Measurements from ENCODE around the gene WDR38.
A peak's percentile ranks its signal among the peaks of the same experiment; 100 is the strongest.

The WDR38 gene

GRCh38 chr9:124858330-124859046 lies 5.2 kb downstream of the WDR38 start:
- Histone ChIP-seq H3K27ac (ENCODE audit: insufficient read depth, low read depth, low read length, poor library complexity, severe bottlenecking) (no peak overlapping the region), H3K4me3 (ENCODE audit: insufficient read depth, low read depth, low read length) (no peak overlapping the region), H3K9me3 (ENCODE audit: control insufficient read depth, low read length) (no peaks in the 10 kb centered on the region), H3K36me3 (ENCODE audit: control insufficient read depth, insufficient read depth, low read length) (peaks cover 33% of the 10 kb centered on the region), H3K27me3 (ENCODE audit: control insufficient read depth, insufficient read depth, low read length, poor library complexity, severe bottlenecking) (no peaks in the 10 kb centered on the region), H3K4me1 (ENCODE audit: control insufficient read depth, insufficient read depth, low read length) (peaks cover 14% of the 10 kb centered on the region)
- 92 to 96% methylated on average over 9 of the region's 9 CpGs for WGBS, 2 experiments

GRCh38 chr9:124859803-124860581 lies 6.7 kb downstream of the WDR38 start:
- Histone ChIP-seq H3K4me3 (ENCODE audit: insufficient read depth, low read depth, low read length) (peak overlapping the region; percentile 100), H3K27ac (ENCODE audit: insufficient read depth, low read depth, low read length, poor library complexity, severe bottlenecking) (no peak overlapping the region), H3K36me3 (ENCODE audit: control insufficient read depth, insufficient read depth, low read length) (peaks cover 33% of the 10 kb centered on the region), H3K4me1 (ENCODE audit: control insufficient read depth, insufficient read depth, low read length) (peaks cover 14% of the 10 kb centered on the region), H3K27me3 (ENCODE audit: control insufficient read depth, insufficient read depth, low read length, poor library complexity, severe bottlenecking) (no peaks in the 10 kb centered on the region), H3K9me3 (ENCODE audit: control insufficient read depth, low read length) (no peaks in the 10 kb centered on the region)
- 88 to 93% methylated on average over 10 of the region's 10 CpGs for WGBS, 2 experiments

- peaks cover 14% of the 10 kb centered on the region for H3K4me1 ChIP-seq (ENCODE audit: control insufficient read depth, insufficient read depth, low read length)
- peak overlapping the region; percentile 100 for H3K4me3 ChIP-seq (ENCODE audit: insufficient read depth, low read depth, low read length)
- 11 to 12% methylated on average over 12 of the region's 12 CpGs for WGBS, 2 experiments
- H3K27ac ChIP-seq (ENCODE audit: insufficient read depth, low read depth, low read length, poor library complexity, severe bottlenecking): peak overlapping the region; percentile 98
- no peaks in the 10 kb centered on the region for H3K9me3 ChIP-seq (ENCODE audit: control insufficient read depth, low read length)
- no peaks in the 10 kb centered on the region for H3K27me3 ChIP-seq (ENCODE audit: control insufficient read depth, insufficient read depth, low read length, poor library complexity, severe bottlenecking)
- peaks cover 33% of the 10 kb centered on the region for H3K36me3 ChIP-seq (ENCODE audit: control insufficient read depth, insufficient read depth, low read length)
These were observed 7.5 kb downstream of the WDR38 start for GRCh38 chr9:124860582-124861341.

GRCh38 chr9:124861342-124862229 lies 8.3 kb downstream of the WDR38 start, which contains the start of the genes ARPC5L and RPL35:
TSS of gene ARPC5L (plus strand) at chr9:124862130. CDS start at chr9:124869291, 7,161 bp downstream.
TSS of gene RPL35 (minus strand) at chr9:124861957. CDS start at chr9:124861912, 45 bp downstream.
- no peaks in the 10 kb centered on the region for H3K9me3 ChIP-seq (ENCODE audit: control insufficient read depth, low read length)
- no peaks in the 10 kb centered on the region for H3K27me3 ChIP-seq (ENCODE audit: control insufficient read depth, insufficient read depth, low read length, poor library complexity, severe bottlenecking)
- peak within 1 kb of the TSS; percentile 98 for H3K27ac ChIP-seq (ENCODE audit: insufficient read depth, low read depth, low read length, poor library complexity, severe bottlenecking)
- H3K4me3 ChIP-seq (ENCODE audit: insufficient read depth, low read depth, low read length): peak within 1 kb of the TSS; percentile 100
- WGBS, 2 experiments: 0% methylated on average over 92 of the region's 92 CpGs
- peaks cover 14% of the 10 kb centered on the region for H3K4me1 ChIP-seq (ENCODE audit: control insufficient read depth, insufficient read depth, low read length)
- H3K36me3 ChIP-seq (ENCODE audit: control insufficient read depth, insufficient read depth, low read length): peaks cover 33% of the 10 kb centered on the region

- WGBS, 2 experiments: 91 to 93% methylated on average over 7 of the region's 7 CpGs
- Histone ChIP-seq H3K27ac (ENCODE audit: insufficient read depth, low read depth, low read length, poor library complexity, severe bottlenecking) (no peak overlapping the region), H3K27me3 (ENCODE audit: control insufficient read depth, insufficient read depth, low read length, poor library complexity, severe bottlenecking) (no peaks in the 10 kb centered on the region), H3K4me3 (ENCODE audit: insufficient read depth, low read depth, low read length) (no peak overlapping the region), H3K4me1 (ENCODE audit: control insufficient read depth, insufficient read depth, low read length) (peaks cover 19% of the 10 kb centered on the region), H3K36me3 (ENCODE audit: control insufficient read depth, insufficient read depth, low read length) (peaks cover 19% of the 10 kb centered on the region), H3K9me3 (ENCODE audit: control insufficient read depth, low read length) (no peaks in the 10 kb centered on the region)
These were observed 10.2 kb downstream of the WDR38 start for GRCh38 chr9:124863371-124863871.

GRCh38 chr9:124868511-124869465 lies 15.5 kb downstream of the WDR38 start:
- peak overlapping the region; percentile 86 for H3K27ac ChIP-seq (ENCODE audit: insufficient read depth, low read depth, low read length, poor library complexity, severe bottlenecking)
- WGBS, 2 experiments: 0% methylated on average over 101 of the region's 101 CpGs
- H3K4me3 ChIP-seq (ENCODE audit: insufficient read depth, low read depth, low read length): peak overlapping the region; percentile 81

DNA sequence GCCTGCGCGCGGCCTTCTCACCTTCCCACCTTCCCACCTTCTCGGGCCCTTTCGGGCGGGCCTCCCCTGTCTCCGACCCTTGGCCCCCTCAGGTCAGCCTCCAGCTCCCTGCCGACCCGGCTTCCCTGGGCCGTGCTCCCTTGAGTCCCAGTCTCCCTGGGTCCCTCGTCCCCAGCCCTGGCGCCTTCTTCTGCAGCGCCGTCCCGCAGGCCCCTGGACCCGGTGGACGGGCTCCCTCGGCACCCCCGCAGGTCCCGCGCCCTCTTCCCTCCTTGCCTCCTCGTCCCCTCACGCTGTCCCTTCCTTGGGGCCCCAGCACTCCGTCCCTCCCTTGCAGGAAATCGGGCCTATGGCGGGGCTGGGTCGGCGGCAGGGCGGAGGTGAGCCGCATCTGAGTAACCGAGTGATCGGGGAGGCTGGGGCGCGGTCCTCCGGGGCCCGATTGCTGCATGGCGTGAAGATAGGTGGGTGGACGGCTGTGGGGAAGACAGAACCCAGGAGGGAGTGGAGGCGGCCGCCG lies 16.3 kb downstream of the WDR38 start:
- H3K4me1 ChIP-seq (ENCODE audit: control insufficient read depth, insufficient read depth, low read length): peaks cover 15% of the 10 kb centered on the region
- 0 to 1% methylated on average over 40 of the region's 41 CpGs for WGBS, 2 experiments
- H3K27me3 ChIP-seq (ENCODE audit: control insufficient read depth, insufficient read depth, low read length, poor library complexity, severe bottlenecking): no peaks in the 10 kb centered on the region
- H3K4me3 ChIP-seq (ENCODE audit: insufficient read depth, low read depth, low read length): peak overlapping the region; percentile 81
- no peaks in the 10 kb centered on the region for H3K9me3 ChIP-seq (ENCODE audit: control insufficient read depth, low read length)
- peaks cover 8% of the 10 kb centered on the region for H3K36me3 ChIP-seq (ENCODE audit: control insufficient read depth, insufficient read depth, low read length)
- H3K27ac ChIP-seq (ENCODE audit: insufficient read depth, low read depth, low read length, poor library complexity, severe bottlenecking): no peak overlapping the region

More at GRCh38 chr9:124868511-124869465, 15.5 kb downstream of the WDR38 start:
- H3K4me1 ChIP-seq (ENCODE audit: control insufficient read depth, insufficient read depth, low read length): peaks cover 15% of the 10 kb centered on the region
- peaks cover 3% of the 10 kb centered on the region for H3K36me3 ChIP-seq (ENCODE audit: control insufficient read depth, insufficient read depth, low read length)
- H3K9me3 ChIP-seq (ENCODE audit: control insufficient read depth, low read length): no peaks in the 10 kb centered on the region
- H3K27me3 ChIP-seq (ENCODE audit: control insufficient read depth, insufficient read depth, low read length, poor library complexity, severe bottlenecking): no peaks in the 10 kb centered on the region

- Histone ChIP-seq H3K4me1 (ENCODE audit: control insufficient read depth, insufficient read depth, low read length) (peaks cover 15% of the 10 kb centered on the region), H3K27ac (ENCODE audit: insufficient read depth, low read depth, low read length, poor library complexity, severe bottlenecking) (peak overlapping the region; percentile 18), H3K9me3 (ENCODE audit: control insufficient read depth, low read length) (no peaks in the 10 kb centered on the region), H3K4me3 (ENCODE audit: insufficient read depth, low read depth, low read length) (peak overlapping the region; percentile 81), H3K27me3 (ENCODE audit: control insufficient read depth, insufficient read depth, low read length, poor library complexity, severe bottlenecking) (no peaks in the 10 kb centered on the region), H3K36me3 (ENCODE audit: control insufficient read depth, insufficient read depth, low read length) (peaks cover 14% of the 10 kb centered on the region)
- WGBS, 2 experiments: 25% methylated on average over 12 of the region's 12 CpGs
These were observed 16.8 kb downstream of the WDR38 start for GRCh38 chr9:124869986-124870560.
